Hepatocyte (in vitro differentiated cells): ENCODE data around the gene HEPN1.

Source experiments
- EZH2 ChIP-seq: fragments of 200-600 bp; sonication (generic); IDR thresholded peaks from 2 replicates; pipeline ENCODE4 v1.6.1; 2016; ENCODE audit warnings: antibody characterized with exemption, mild to moderate bottlenecking, borderline replicate concordance
- EZH2phosphoT487 ChIP-seq: fragments of 200-600 bp; sonication (generic); IDR thresholded peaks from one replicate; pipeline ENCODE4 v1.6.1; 2018; ENCODE audit warnings: antibody characterized with exemption, mild to moderate bottlenecking, low read depth, moderate library complexity; ENCODE audit not compliant: unreplicated experiment, severe bottlenecking
- TF ChIP-seq, protein P1 (sequence below): fragments of 200-600 bp; sonication (generic); IDR thresholded peaks from 2 replicates; pipeline ENCODE4 v1.5.1; 2016; ENCODE audit warnings: antibody characterized with exemption, mild to moderate bottlenecking; ENCODE audit not compliant: poor library complexity

DNA sequence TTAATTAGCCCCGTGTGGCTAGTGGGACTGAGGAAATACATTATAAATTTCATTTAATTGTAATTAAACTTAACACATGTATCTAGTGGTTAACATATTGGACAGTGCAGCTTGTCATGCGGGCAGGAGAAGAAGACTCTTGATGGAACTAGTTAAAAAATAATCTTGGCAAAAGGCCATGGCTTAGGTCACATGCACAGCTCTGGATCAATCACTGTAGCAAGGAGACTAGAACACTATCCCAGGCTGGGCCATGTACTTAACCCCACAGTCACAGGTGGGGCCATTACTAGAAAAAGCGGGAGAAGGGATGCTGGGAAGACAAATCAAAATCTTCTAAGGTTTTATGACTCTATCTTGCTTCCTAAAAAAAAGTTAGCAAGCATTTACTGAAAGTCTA is 25.5 kb downstream of the HEPN1 start:
- TF ChIP-seq, protein P1, sequence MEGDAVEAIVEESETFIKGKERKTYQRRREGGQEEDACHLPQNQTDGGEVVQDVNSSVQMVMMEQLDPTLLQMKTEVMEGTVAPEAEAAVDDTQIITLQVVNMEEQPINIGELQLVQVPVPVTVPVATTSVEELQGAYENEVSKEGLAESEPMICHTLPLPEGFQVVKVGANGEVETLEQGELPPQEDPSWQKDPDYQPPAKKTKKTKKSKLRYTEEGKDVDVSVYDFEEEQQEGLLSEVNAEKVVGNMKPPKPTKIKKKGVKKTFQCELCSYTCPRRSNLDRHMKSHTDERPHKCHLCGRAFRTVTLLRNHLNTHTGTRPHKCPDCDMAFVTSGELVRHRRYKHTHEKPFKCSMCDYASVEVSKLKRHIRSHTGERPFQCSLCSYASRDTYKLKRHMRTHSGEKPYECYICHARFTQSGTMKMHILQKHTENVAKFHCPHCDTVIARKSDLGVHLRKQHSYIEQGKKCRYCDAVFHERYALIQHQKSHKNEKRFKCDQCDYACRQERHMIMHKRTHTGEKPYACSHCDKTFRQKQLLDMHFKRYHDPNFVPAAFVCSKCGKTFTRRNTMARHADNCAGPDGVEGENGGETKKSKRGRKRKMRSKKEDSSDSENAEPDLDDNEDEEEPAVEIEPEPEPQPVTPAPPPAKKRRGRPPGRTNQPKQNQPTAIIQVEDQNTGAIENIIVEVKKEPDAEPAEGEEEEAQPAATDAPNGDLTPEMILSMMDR: no peak
- TF ChIP-seq EZH2: no peak
- TF ChIP-seq EZH2phosphoT487: no peak
